Lower lobe of right lung (tissue), 2 donors: ENCODE data around the gene PRELP. TPM values are rescaled to one million over a fixed set of nuclear protein-coding genes. Genes with fewer than 3 reads are reported as not detected.

ENCODE experiments used
- ATAC-seq, 2 donors: fragments of 200-7000 bp; cut with Tn5 transposase; one replicate each; pipeline ENCODE4 v1.9.1; 2020 to 2022; ENCODE audit warnings: mild to moderate bottlenecking in 2 of 2, moderate library complexity in 2 of 2
- DNase-seq: peaks from one replicate; pipeline ENCODE4 v3.0.0-alpha.2; 2020
- H3K27ac ChIP-seq: fragments of 200-600 bp; one replicate; pipeline ENCODE4 v1.8.0; 2022
- H3K27me3 ChIP-seq: fragments of 200-600 bp; one replicate; pipeline ENCODE4 v1.8.0; 2022; ENCODE audit warnings: low read depth
- H3K36me3 ChIP-seq: fragments of 200-600 bp; one replicate; pipeline ENCODE4 v1.8.0; 2022; ENCODE audit warnings: mild to moderate bottlenecking
- H3K4me1 ChIP-seq: fragments of 200-600 bp; one replicate; pipeline ENCODE4 v1.8.0; 2022
- H3K4me3 ChIP-seq: fragments of 200-600 bp; one replicate; pipeline ENCODE4 v1.8.0; 2022; ENCODE audit warnings: mild to moderate bottlenecking
- H3K9me3 ChIP-seq: fragments of 200-600 bp; one replicate; pipeline ENCODE4 v1.8.0; 2022
- CTCF ChIP-seq: fragments of 200-600 bp; IDR thresholded peaks from one replicate; pipeline ENCODE4 v1.8.0; 2022; ENCODE audit warnings: antibody characterized with exemption, mild to moderate bottlenecking
- intact Hi-C: fragments of 100-400 bp; cut with DNase I; formaldehyde crosslinking; loops from one replicate; pipeline ENCODE4 v1.11.0; 2022
- total RNA-seq: library from RNA; stranded (reverse); fragmentation: NEBNext Ultra II Directional; extraction: Animal tissue kit (Norgen Biotek cat#: 25700); gene quantifications from one replicate; pipeline ENCODE4 v1.2.1, GENCODE V29; 2021
- donor health status: DM: no; HTN: yes; CAD: no; lungs with severe emphysema.

Gene PRELP
- total RNA-seq, 1 donor from 2014 or later = 47.5 TPM

GRCh38 chr1:203522237-203522636 lies 46.6 kb downstream of the PRELP start:
- no peaks in the 10 kb centered on the region for H3K9me3 ChIP-seq
- no peak overlapping the region for H3K4me3 ChIP-seq
- no peak overlapping the region for H3K27ac ChIP-seq
- H3K4me1 ChIP-seq = peaks cover 14% of the 10 kb centered on the region
- no peaks in the 10 kb centered on the region for H3K36me3 ChIP-seq
- H3K27me3 ChIP-seq = no peaks in the 10 kb centered on the region
- DNase-seq (no peak), ATAC-seq (no peak)
- intact Hi-C loops = no loop called here
- no peak for TF ChIP-seq CTCF

- no peak for TF ChIP-seq CTCF
- Histone ChIP-seq H3K4me3 (no peak overlapping the region), H3K36me3 (no peaks in the 10 kb centered on the region), H3K4me1 (peaks cover 14% of the 10 kb centered on the region), H3K27ac (no peak overlapping the region), H3K27me3 (no peaks in the 10 kb centered on the region), H3K9me3 (no peaks in the 10 kb centered on the region)
- DNase-seq (no peak), ATAC-seq (no peak)
- intact Hi-C loops = no loop called here
Measured at GRCh38 chr1:203523667-203524066, 48.1 kb downstream of the PRELP start.

- H3K36me3 ChIP-seq = no peaks in the 10 kb centered on the region
- peaks cover 14% of the 10 kb centered on the region for H3K4me1 ChIP-seq
- intact Hi-C loops = no loop called here
- no peaks in the 10 kb centered on the region for H3K9me3 ChIP-seq
- no peak overlapping the region for H3K4me3 ChIP-seq
- no peak for DNase-seq
- no peak for TF ChIP-seq CTCF
- no peaks in the 10 kb centered on the region for H3K27me3 ChIP-seq
- no peak for ATAC-seq
- H3K27ac ChIP-seq = no peak overlapping the region
Measured at GRCh38 chr1:203524152-203524551, 48.5 kb downstream of the PRELP start.

GRCh38 chr1:203524824-203525223 lies 49.2 kb downstream of the PRELP start:
- Histone ChIP-seq H3K27ac (no peak overlapping the region), H3K9me3 (no peaks in the 10 kb centered on the region), H3K27me3 (no peaks in the 10 kb centered on the region), H3K36me3 (no peaks in the 10 kb centered on the region), H3K4me3 (no peak overlapping the region), H3K4me1 (peaks cover 14% of the 10 kb centered on the region)
- intact Hi-C loops = no loop called here
- TF ChIP-seq CTCF = no peak
- no peak for DNase-seq
- ATAC-seq = no peak

- no peak for TF ChIP-seq CTCF
- peaks cover 12% of the 10 kb centered on the region for H3K4me1 ChIP-seq
- no peaks in the 10 kb centered on the region for H3K27me3 ChIP-seq
- intact Hi-C loops = no loop called here
- H3K9me3 ChIP-seq = no peaks in the 10 kb centered on the region
- H3K27ac ChIP-seq = no peak overlapping the region
- no peak overlapping the region for H3K4me3 ChIP-seq
- H3K36me3 ChIP-seq = no peaks in the 10 kb centered on the region
- no peak for ATAC-seq
- DNase-seq = no peak
Measured at GRCh38 chr1:203525685-203526084, 50.1 kb downstream of the PRELP start.

GRCh38 chr1:203526130-203526529 lies 50.5 kb downstream of the PRELP start:
- Histone ChIP-seq H3K27ac (no peak overlapping the region), H3K9me3 (no peaks in the 10 kb centered on the region)

More at GRCh38 chr1:203526130-203526529, 50.5 kb downstream of the PRELP start:
- peaks cover 8% of the 10 kb centered on the region for H3K4me1 ChIP-seq
- no peaks in the 10 kb centered on the region for H3K36me3 ChIP-seq
- ATAC-seq (no peak), DNase-seq (no peak)
- TF ChIP-seq CTCF = no peak
- no peaks in the 10 kb centered on the region for H3K27me3 ChIP-seq
- no peak overlapping the region for H3K4me3 ChIP-seq
- intact Hi-C loops = no loop called here
